Motor neuron (in vitro differentiated cells): ENCODE measurements around the gene ABCG5. TPM values are rescaled to one million over a fixed set of nuclear protein-coding genes. Genes with fewer than 3 reads are reported as not detected.

ENCODE experiments used
- total RNA-seq, 8 experiments: library from RNA; unstranded; fragments of 300-600 nt; gene quantifications; 2 replicates each; pipeline versions ENCODE4 v1.2.3 to v1.2.4, GENCODE V29; 2022

The ABCG5 gene
- total RNA-seq, 8 experiments from 2014 or later = 0.05 to 0.43 (median 0.19) TPM

Other genes starting within 250 kb of the ABCG5 start
- 10 to 100 TPM; 10.4 to 33.6 (median 15.9) TPM for gene THADA, start 242.8 kb downstream of the ABCG5 start, total RNA-seq
- gene PLEKHH2, start 201.6 kb downstream of the ABCG5 start, total RNA-seq = 10 to 100 TPM in 1 of 8 experiments, 1 to 10 TPM in 7; 1.0 to 57.4 (median 2.8) TPM
- gene C1GALT1C1L, start 162.4 kb downstream of the ABCG5 start, total RNA-seq = 1 to 10 TPM in 3 of 8 experiments, under 1 TPM in 3, not detected in 2; 0.23 to 4.3 (median 0.91) TPM
- 10 to 100 TPM; 20.3 to 56.0 (median 32.4) TPM for gene DYNC2LI1, start 64.8 kb downstream of the ABCG5 start, total RNA-seq
- gene ABCG8, start 132 bp upstream of the ABCG5 start, total RNA-seq = under 1 TPM; 0.11 to 0.94 (median 0.19) TPM
- gene LRPPRC, start 157.2 kb upstream of the ABCG5 start, total RNA-seq = 100 to 1,000 TPM in 2 of 8 experiments, 10 to 100 TPM in 6; 50.5 to 152 (median 72.7) TPM